GM12801 (cell line): ENCODE data around the gene TRPM3.

Experiments
- CTCF ChIP-seq: IDR thresholded peaks from one replicate; pipeline ENCODE4 v1.5.1; 2011; ENCODE audit warnings: control low read depth; ENCODE audit not compliant: insufficient read length; ENCODE audit errors: extremely low read depth

Gene TRPM3

GRCh38 chr9:70557661-70558369 is 563.6 kb downstream of the TRPM3 start:
- TF ChIP-seq CTCF, result no peak

GRCh38 chr9:70556771-70557170 is 564.6 kb downstream of the TRPM3 start:
- TF ChIP-seq CTCF, result no peak

- TF ChIP-seq CTCF, result no peak
Observed at GRCh38 chr9:70554881-70555280, 566.5 kb downstream of the TRPM3 start.

GRCh38 chr9:70553707-70554673 is 567.4 kb downstream of the TRPM3 start:
- no peak for TF ChIP-seq CTCF

- no peak for TF ChIP-seq CTCF
Observed at GRCh38 chr9:70552561-70552960, 568.9 kb downstream of the TRPM3 start.

- no peak for TF ChIP-seq CTCF
Observed at GRCh38 chr9:70551801-70552200, 569.6 kb downstream of the TRPM3 start.

GRCh38 chr9:70551396-70551795 is 570.0 kb downstream of the TRPM3 start:
- no peak for TF ChIP-seq CTCF
